IMR-90 (cell line): ENCODE results near the gene TSPAN31. TPM values are rescaled to one million over a fixed set of nuclear protein-coding genes. Genes with fewer than 3 reads are reported as not detected.

Experiments
- ATAC-seq: fragments of 200-7000 bp; cut with Tn5 transposase; 2 replicates; pipeline ENCODE4 v1.9.1; 2020; ENCODE audit warnings: low read depth, mild to moderate bottlenecking, moderate library complexity
- BruUV-seq: library from RNA; stranded (reverse); fragments of 400-500 nt; replicated peaks from 2 replicates; lab custom pipeline; 2021; lab: Mats Ljungman, UMichigan
- CTCF ChIA-PET: fragments of 300-600 bp; formaldehyde crosslinking; extraction: SDS; loops from one replicate; lab custom pipeline; 2021; ENCODE audit warnings: antibody characterized with exemption; lab: Yijun Ruan, JAX
- POLR2A ChIA-PET: fragments of 300-600 bp; sonication (Branson Sonifier 250); formaldehyde crosslinking; loops from one replicate; lab custom pipeline; 2022; ENCODE audit warnings: antibody characterized with exemption; ENCODE audit not compliant: unreplicated experiment; lab: Charles Lee
- DNase-seq: peaks from one replicate; pipeline ENCODE4 v3.0.0; 2013
- H2AFZ ChIP-seq: replicated peaks from 2 replicates; pipeline ENCODE3; 2013; ENCODE audit warnings: low read length, mild to moderate bottlenecking; ENCODE audit not compliant: poor library complexity
- H2AK5ac ChIP-seq: 2 replicates; pipeline ENCODE4 v1.6.1; 2013; ENCODE audit warnings: low read depth, low read length, inconsistent platforms
- H2AK9ac ChIP-seq: replicated peaks from 2 replicates; pipeline ENCODE3; 2013; ENCODE audit warnings: mild to moderate bottlenecking, low read depth, low read length, moderate library complexity; ENCODE audit not compliant: poor library complexity
- H2BK120ac ChIP-seq: 2 replicates; pipeline ENCODE4 v1.6.1; 2013; ENCODE audit warnings: low read depth, low read length, inconsistent platforms
- H2BK15ac ChIP-seq: 3 replicates; pipeline ENCODE4 v1.6.1; 2013; ENCODE audit warnings: low read depth, low read length, inconsistent platforms
- H2BK20ac ChIP-seq: 2 replicates; pipeline ENCODE4 v1.6.1; 2013; ENCODE audit warnings: low read depth, mild to moderate bottlenecking, inconsistent platforms, low read length, moderate library complexity
- H2BK5ac ChIP-seq: 2 replicates; pipeline ENCODE4 v1.6.1; 2013; ENCODE audit warnings: mild to moderate bottlenecking, low read depth, low read length, inconsistent platforms; ENCODE audit not compliant: poor library complexity, severe bottlenecking
- H3K14ac ChIP-seq: replicated peaks from 2 replicates; pipeline ENCODE4 v1.6.1; 2013; ENCODE audit warnings: low read depth, low read length, inconsistent platforms
- H3K18ac ChIP-seq: 2 replicates; pipeline ENCODE4 v1.6.1; 2013; ENCODE audit warnings: low read depth, low read length, control low read depth
- H3K23ac ChIP-seq: 2 replicates; pipeline ENCODE4 v1.6.1; 2013; ENCODE audit warnings: low read depth, low read length, inconsistent platforms
- H3K27ac ChIP-seq: 2 replicates; pipeline ENCODE4 v1.5.1; 2013; ENCODE audit warnings: mild to moderate bottlenecking, control low read depth, low read length; ENCODE audit not compliant: insufficient read depth
- H3K27me3 ChIP-seq: 2 replicates; pipeline ENCODE4 v1.6.1; 2013; ENCODE audit warnings: low read length; ENCODE audit not compliant: control insufficient read depth, insufficient read depth
- H3K36me3 ChIP-seq: 2 replicates; pipeline ENCODE4 v1.6.1; 2013; ENCODE audit warnings: low read length, mixed read lengths; ENCODE audit not compliant: control insufficient read depth, insufficient read depth
- H3K4ac ChIP-seq: 2 replicates; pipeline ENCODE4 v1.6.1; 2013; ENCODE audit warnings: low read depth, low read length, inconsistent platforms
- H3K4me1 ChIP-seq: 2 replicates; pipeline ENCODE4 v1.6.1; 2013; ENCODE audit warnings: low read length, mixed read lengths; ENCODE audit not compliant: control insufficient read depth, insufficient read depth
- H3K4me2 ChIP-seq: 2 replicates; pipeline ENCODE4 v1.6.1; 2013; ENCODE audit warnings: low read depth, mild to moderate bottlenecking, control low read depth, low read length, moderate library complexity
- H3K4me3 ChIP-seq: 2 replicates; pipeline ENCODE4 v1.5.1; 2013; ENCODE audit warnings: low read depth, mild to moderate bottlenecking, control low read depth, low read length, moderate library complexity; ENCODE audit not compliant: insufficient read depth
- H3K56ac ChIP-seq: 2 replicates; pipeline ENCODE4 v1.6.1; 2013; ENCODE audit warnings: low read length, inconsistent platforms; ENCODE audit not compliant: insufficient read depth; ENCODE audit errors: extremely low read depth
- H3K79me1 ChIP-seq, 2 experiments: 2 replicates each; pipeline ENCODE4 v1.6.1; 2013; ENCODE audit warnings: low read length in 2 of 2, inconsistent platforms in 1 of 2, low read depth in 1 of 2
- H3K9ac ChIP-seq: 2 replicates; pipeline ENCODE4 v1.6.1; 2013; ENCODE audit warnings: low read depth, low read length, control low read depth
- H3K9me1 ChIP-seq: 2 replicates; pipeline ENCODE4 v1.6.1; 2013; ENCODE audit warnings: low read length, inconsistent platforms; ENCODE audit not compliant: insufficient read depth
- H3K9me3 ChIP-seq: 2 replicates; pipeline ENCODE4 v1.6.1; 2013; ENCODE audit warnings: low read length; ENCODE audit not compliant: control insufficient read depth, insufficient read depth
- H4K20me1 ChIP-seq: 2 replicates; pipeline ENCODE4 v1.6.1; 2013; ENCODE audit warnings: low read length, inconsistent platforms; ENCODE audit not compliant: insufficient read depth
- H4K5ac ChIP-seq: 2 replicates; pipeline ENCODE4 v1.6.1; 2013; ENCODE audit warnings: mild to moderate bottlenecking, low read depth, low read length, control low read depth
- H4K8ac ChIP-seq, 2 experiments: 2 replicates each; pipeline ENCODE4 v1.6.1; 2013; ENCODE audit warnings: low read depth in 2 of 2, low read length in 2 of 2, control low read depth in 1 of 2, inconsistent platforms in 1 of 2
- H4K91ac ChIP-seq: 2 replicates; pipeline ENCODE4 v1.6.1; 2013; ENCODE audit warnings: low read depth, low read length, inconsistent platforms; ENCODE audit not compliant: insufficient read depth
- BHLHE40 ChIP-seq: fragments of 150-350 bp; IDR thresholded peaks from 2 replicates; pipeline ENCODE4 v1.6.1; 2016; ENCODE audit warnings: mild to moderate bottlenecking, low read depth, low read length
- CEBPB ChIP-seq: IDR thresholded peaks from 2 replicates; pipeline ENCODE4 v1.6.1; 2012; ENCODE audit warnings: low read depth, low read length, improper control_type of control experiment
- CHD1 ChIP-seq: IDR thresholded peaks from 2 replicates; pipeline ENCODE4 v1.6.1; 2012; ENCODE audit warnings: low read depth, low read length, improper control_type of control experiment
- FOS ChIP-seq: fragments of 150-350 bp; IDR thresholded peaks from 2 replicates; pipeline ENCODE4 v1.6.1; 2016; ENCODE audit warnings: low read depth, low read length
- MAFK ChIP-seq: IDR thresholded peaks from 2 replicates; pipeline ENCODE4 v1.6.1; 2012; ENCODE audit warnings: low read depth, low read length, improper control_type of control experiment
- MAZ ChIP-seq: IDR thresholded peaks from 2 replicates; pipeline ENCODE4 v1.6.1; 2012; ENCODE audit warnings: low read depth, mild to moderate bottlenecking, low read length, improper control_type of control experiment, moderate library complexity, borderline replicate concordance
- MXI1 ChIP-seq: IDR thresholded peaks from 2 replicates; pipeline ENCODE4 v1.6.1; 2012; ENCODE audit warnings: low read depth, mild to moderate bottlenecking, low read length, moderate library complexity, borderline replicate concordance
- POLR2A ChIP-seq: IDR thresholded peaks from 2 replicates; pipeline ENCODE4 v1.6.1; 2012; ENCODE audit warnings: mild to moderate bottlenecking, low read depth, low read length
- RAD21 ChIP-seq: IDR thresholded peaks from 2 replicates; pipeline ENCODE4 v1.6.1; 2012; ENCODE audit warnings: low read length, improper control_type of control experiment
- RCOR1 ChIP-seq: IDR thresholded peaks from 2 replicates; pipeline ENCODE4 v1.6.1; 2012; ENCODE audit warnings: mild to moderate bottlenecking, low read length, improper control_type of control experiment; ENCODE audit not compliant: insufficient replicate concordance
- RFX5 ChIP-seq: IDR thresholded peaks from 2 replicates; pipeline ENCODE4 v1.8.0; 2012; ENCODE audit warnings: low read depth, mild to moderate bottlenecking, low read length, moderate library complexity
- SMC3 ChIP-seq: fragments of 150-350 bp; IDR thresholded peaks from 2 replicates; pipeline ENCODE4 v1.6.1; 2016; ENCODE audit warnings: low read depth, mild to moderate bottlenecking, antibody characterized with exemption, low read length, moderate library complexity
- WGBS, 2 experiments: methylation state at CpG; one replicate each; pipeline versions ENCODE4 v1.1.5 to v1.1.7; 2013; ENCODE audit warnings: missing lambda C conversion rate in 2 of 2; ENCODE audit not compliant: insufficient read length in 1 of 2; ENCODE audit errors: extremely low coverage in 2 of 2; 5-methylcytosine and 5-hydroxymethylcytosine counted together
- dilution Hi-C: fragments of 300-500 bp; cut with HindIII; formaldehyde crosslinking; loops from one replicate; pipeline ENCODE4 v1.14.3; 2018; ENCODE audit warnings: low sequenced_read_pairs; ENCODE audit not compliant: unreplicated experiment
- in situ Hi-C: fragments of 300-500 bp; cut with MboI; formaldehyde crosslinking; loops from 3 replicates; pipeline ENCODE4 v1.14.3; 2019; ENCODE audit warnings: low sequenced_read_pairs, inconsistent platforms, mixed read lengths
- intact Hi-C: fragments of 100-400 bp; cut with micrococcal nuclease; formaldehyde crosslinking; loops from 2 replicates; pipeline ENCODE4 v1.10.0; 2022
- polyA plus RNA-seq, 3 experiments: library from polyadenylated mRNA; depleted of rRNA; stranded (reverse); fragments of >200 nt; gene quantifications; 2 replicates each; pipeline ENCODE4 v1.2.3, GENCODE V29; 2012; ENCODE audit warnings: low replicate concordance in 1 of 3
- total RNA-seq: library from RNA; depleted of rRNA; stranded (reverse); fragments of >200 nt; gene quantifications from 2 replicates; pipeline ENCODE4 v1.2.3, GENCODE V29; 2012
- TF ChIP-seq, protein P1 (sequence below): fragments of 150-350 bp; IDR thresholded peaks from 2 replicates; pipeline ENCODE4 v1.6.1; 2016; ENCODE audit warnings: low read depth, mild to moderate bottlenecking, low read length, moderate library complexity, borderline replicate concordance
- TF ChIP-seq, protein P2 (sequence below): conservative IDR thresholded peaks from 2 replicates; pipeline ENCODE4 v1.5.1; 2012; ENCODE audit warnings: mild to moderate bottlenecking, low read depth, low read length, improper control_type of control experiment
- TF ChIP-seq, protein P3 (sequence below): fragments of 150-350 bp; IDR thresholded peaks from 2 replicates; pipeline ENCODE4 v1.6.1; 2017; ENCODE audit warnings: mild to moderate bottlenecking, antibody characterized with exemption, low read length, low read depth

Gene TSPAN31
- total and polyA plus RNA-seq, 2 of the 4 experiments (the other 2 are of a cell fraction), result 12.3 to 71.2 TPM

DNA sequence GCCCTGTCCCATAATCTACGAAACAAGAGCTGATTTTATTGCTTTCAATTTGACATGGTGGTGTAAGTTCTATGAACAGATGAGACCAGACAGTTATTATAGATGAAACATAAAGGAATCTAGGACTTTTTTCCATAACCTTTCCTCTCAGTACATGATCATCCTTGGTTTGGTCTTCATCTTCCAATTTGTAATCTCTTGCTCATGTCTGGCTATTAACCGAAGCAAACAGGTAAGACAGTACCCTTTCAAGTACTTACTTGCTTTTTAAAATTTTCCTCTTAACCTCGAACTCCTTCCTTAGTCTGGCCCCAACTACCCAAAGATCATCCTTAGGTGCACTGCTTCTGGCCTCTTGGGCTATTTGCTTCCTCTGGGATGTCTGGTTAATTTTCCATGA lies 1.2 kb downstream of the TSPAN31 start:
- DNase-seq (no peak), ATAC-seq (no peak)
- Histone ChIP-seq H3K9ac (no peak overlapping the region), H3K27me3 (peaks cover 12% of the 10 kb centered on the region), H4K20me1 (0 out of 2 replicates have a peak, but pooled peaks cover 7% of the 10 kb centered on the region), H2AK9ac (peak overlapping the region; percentile 99), H2BK120ac (no peak overlapping the region), H3K56ac (no peak overlapping the region), H4K91ac (no peak overlapping the region; the same call in 1 of the 2 replicates), H2AFZ (no peak overlapping the region), H4K8ac (peak overlapping the region; percentile 74 to 100; a peak in 3 of 4 replicates), H2BK5ac (no peak overlapping the region), H2BK20ac (no peak overlapping the region), H3K9me1 (peaks cover 15% of the 10 kb centered on the region), H3K4ac (peak overlapping the region; percentile 100), H3K27ac (peak overlapping the region; percentile 93; the same call in 1 of the 2 replicates), H4K5ac (peak overlapping the region; percentile 80; the same call in 1 of the 2 replicates), H3K18ac (no peak overlapping the region), H3K9me3 (no peaks in the 10 kb centered on the region), H3K4me2 (peak overlapping the region; percentile 94), H3K23ac (no peak overlapping the region), H3K4me3 (peak overlapping the region; percentile 69; the same call in 1 of the 2 replicates), H3K14ac (no peak overlapping the region), H3K4me1 (peaks cover 7% of the 10 kb centered on the region), H3K36me3 (peaks cover 24% of the 10 kb centered on the region), H2AK5ac (peak overlapping the region; percentile 98), H2BK15ac (no peak overlapping the region), H3K79me1 (peaks cover 22 to 47% of the 10 kb centered on the region in 2 experiments; a peak in 3 of 4 replicates)
- TF ChIP-seq BHLHE40 (no peak), MAZ (no peak), RCOR1 (no peak), CEBPB (no peak), RAD21 (no peak), MXI1 (no peak), CHD1 (no peak), POLR2A (no peak), RFX5 (no peak), SMC3 (no peak), MAFK (no peak), FOS (no peak)
- TF ChIP-seq, protein P1, sequence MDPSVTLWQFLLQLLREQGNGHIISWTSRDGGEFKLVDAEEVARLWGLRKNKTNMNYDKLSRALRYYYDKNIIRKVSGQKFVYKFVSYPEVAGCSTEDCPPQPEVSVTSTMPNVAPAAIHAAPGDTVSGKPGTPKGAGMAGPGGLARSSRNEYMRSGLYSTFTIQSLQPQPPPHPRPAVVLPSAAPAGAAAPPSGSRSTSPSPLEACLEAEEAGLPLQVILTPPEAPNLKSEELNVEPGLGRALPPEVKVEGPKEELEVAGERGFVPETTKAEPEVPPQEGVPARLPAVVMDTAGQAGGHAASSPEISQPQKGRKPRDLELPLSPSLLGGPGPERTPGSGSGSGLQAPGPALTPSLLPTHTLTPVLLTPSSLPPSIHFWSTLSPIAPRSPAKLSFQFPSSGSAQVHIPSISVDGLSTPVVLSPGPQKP, result no peak
- TF ChIP-seq, protein P2, sequence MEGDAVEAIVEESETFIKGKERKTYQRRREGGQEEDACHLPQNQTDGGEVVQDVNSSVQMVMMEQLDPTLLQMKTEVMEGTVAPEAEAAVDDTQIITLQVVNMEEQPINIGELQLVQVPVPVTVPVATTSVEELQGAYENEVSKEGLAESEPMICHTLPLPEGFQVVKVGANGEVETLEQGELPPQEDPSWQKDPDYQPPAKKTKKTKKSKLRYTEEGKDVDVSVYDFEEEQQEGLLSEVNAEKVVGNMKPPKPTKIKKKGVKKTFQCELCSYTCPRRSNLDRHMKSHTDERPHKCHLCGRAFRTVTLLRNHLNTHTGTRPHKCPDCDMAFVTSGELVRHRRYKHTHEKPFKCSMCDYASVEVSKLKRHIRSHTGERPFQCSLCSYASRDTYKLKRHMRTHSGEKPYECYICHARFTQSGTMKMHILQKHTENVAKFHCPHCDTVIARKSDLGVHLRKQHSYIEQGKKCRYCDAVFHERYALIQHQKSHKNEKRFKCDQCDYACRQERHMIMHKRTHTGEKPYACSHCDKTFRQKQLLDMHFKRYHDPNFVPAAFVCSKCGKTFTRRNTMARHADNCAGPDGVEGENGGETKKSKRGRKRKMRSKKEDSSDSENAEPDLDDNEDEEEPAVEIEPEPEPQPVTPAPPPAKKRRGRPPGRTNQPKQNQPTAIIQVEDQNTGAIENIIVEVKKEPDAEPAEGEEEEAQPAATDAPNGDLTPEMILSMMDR, result no peak
- TF ChIP-seq, protein P3, sequence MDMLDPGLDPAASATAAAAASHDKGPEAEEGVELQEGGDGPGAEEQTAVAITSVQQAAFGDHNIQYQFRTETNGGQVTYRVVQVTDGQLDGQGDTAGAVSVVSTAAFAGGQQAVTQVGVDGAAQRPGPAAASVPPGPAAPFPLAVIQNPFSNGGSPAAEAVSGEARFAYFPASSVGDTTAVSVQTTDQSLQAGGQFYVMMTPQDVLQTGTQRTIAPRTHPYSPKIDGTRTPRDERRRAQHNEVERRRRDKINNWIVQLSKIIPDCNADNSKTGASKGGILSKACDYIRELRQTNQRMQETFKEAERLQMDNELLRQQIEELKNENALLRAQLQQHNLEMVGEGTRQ, result no peak
- BruUV-seq, result no TSS peak
- 100% methylated on average over 1 of the region's 3 CpGs; no CpG with 5 or more reads in 1 of the 2 experiments for WGBS, 2 experiments
- intact Hi-C loops, result no loop called here
- ChIA-PET POLR2A (no interaction called here), CTCF (interaction anchor here (1.9 kb wide), 1 partner anchor 10 kb away, joined by 6 read pairs; no protein-coding TSS in a partner anchor)
- in situ Hi-C loops, result no loop called here
- dilution Hi-C loops, result no loop called here
